K562 (cell line): ENCODE measurements around the gene PRC1. TPM values are rescaled to one million over a fixed set of nuclear protein-coding genes. Genes with fewer than 3 reads are reported as not detected.

Source experiments
- ATAC-seq: fragments of 200-7000 bp; cut with Tn5 transposase; 3 replicates; pipeline ENCODE4 v1.9.1; 2020; ENCODE audit warnings: moderate library complexity
- BruUV-seq: library from RNA; stranded (reverse); fragments of 400-500 nt; replicated peaks from 2 replicates; lab custom pipeline; 2021; lab: Mats Ljungman, UMichigan
- CTCF ChIA-PET: fragments of 300-600 bp; formaldehyde crosslinking; extraction: SDS; loops from one replicate; lab custom pipeline; 2021; ENCODE audit warnings: low intra/inter-chr PET ratio; lab: Yijun Ruan, JAX
- POLR2A ChIA-PET: fragments of 300-600, 350-650 bp; sonication (Branson Sonifier 250); formaldehyde crosslinking; extraction: SDS; loops from one replicate; lab custom pipeline; 2021; ENCODE audit warnings: antibody characterized with exemption, inconsistent platforms; lab: Yijun Ruan, JAX
- DNase-seq, 4 experiments: peaks; one replicate each; pipeline versions ENCODE4 v3.0.0 to v3.0.0-alpha.2; 2011 to 2018; ENCODE audit warnings: low spot score in 3 of 4, mixed read lengths in 3 of 4; ENCODE audit errors: extremely low read depth in 1 of 4
- FAIRE-seq: peaks from 2 replicates; lab custom pipeline; 2011; peaks lifted over from hg19 to GRCh38; lab: Jason Lieb, UNC
- H2AFZ ChIP-seq: 2 replicates; pipeline ENCODE4 v1.6.0; 2011; ENCODE audit warnings: low read depth, low read length, control low read depth, inconsistent platforms
- H3K27ac ChIP-seq: fragments of 200-600 bp; 3 replicates; pipeline ENCODE4 v1.8.0; 2011; ENCODE audit warnings: low read depth, mild to moderate bottlenecking, control low read depth, inconsistent platforms, low read length, moderate library complexity, mixed read lengths; ENCODE audit errors: extremely low read depth
- H3K27me3 ChIP-seq, 2 experiments: fragments of 300-600 bp in 1 of 2; 2 replicates in 1 of 2; 3 replicates in 1 of 2; pipeline versions ENCODE4 v1.6.0 to v1.8.0; 2011; ENCODE audit warnings: inconsistent platforms in 2 of 2, low read length in 2 of 2, mild to moderate bottlenecking in 1 of 2, mixed read lengths in 1 of 2, moderate library complexity in 1 of 2; ENCODE audit not compliant: control insufficient read depth in 2 of 2, insufficient read depth in 2 of 2
- H3K36me3 ChIP-seq: fragments of 300-600 bp; 3 replicates; pipeline ENCODE4 v1.8.0; 2011; ENCODE audit warnings: mild to moderate bottlenecking, low read length, inconsistent platforms; ENCODE audit not compliant: control insufficient read depth, insufficient read depth
- H3K4me1 ChIP-seq, 2 experiments: fragments of 200-600 bp in 1 of 2; replicated peaks in 1 of 2; 2 replicates in 1 of 2; 3 replicates in 1 of 2; pipeline versions ENCODE4 v1.5.1 to v1.8.0; 2011; ENCODE audit warnings: inconsistent platforms in 2 of 2, low read length in 2 of 2, mild to moderate bottlenecking in 1 of 2, mixed read lengths in 1 of 2, moderate library complexity in 1 of 2; ENCODE audit not compliant: control insufficient read depth in 2 of 2, insufficient read depth in 2 of 2
- H3K4me2 ChIP-seq: 2 replicates; pipeline ENCODE4 v1.6.1; 2011; ENCODE audit warnings: low read length, control low read depth, inconsistent platforms, mixed read lengths; ENCODE audit not compliant: insufficient read depth
- H3K4me3 ChIP-seq: fragments of 200-600 bp; sonication (generic), shearing (Covaris generic); 2 replicates; pipeline ENCODE4 v1.5.1; 2016; ENCODE audit warnings: control low read depth, inconsistent platforms
- H3K79me2 ChIP-seq: fragments of 200-600 bp; 3 replicates; pipeline ENCODE4 v1.8.0; 2011; ENCODE audit warnings: low read length, inconsistent platforms; ENCODE audit not compliant: control insufficient read depth, insufficient read depth
- H3K9ac ChIP-seq, 2 experiments: 2 replicates each; pipeline versions ENCODE4 v1.6.0 to v1.6.1; 2011; ENCODE audit warnings: low read depth in 2 of 2, low read length in 2 of 2, control low read depth in 1 of 2, inconsistent platforms in 1 of 2, mild to moderate bottlenecking in 1 of 2, mixed read lengths in 1 of 2; ENCODE audit not compliant: insufficient read depth in 1 of 2
- H3K9me1 ChIP-seq: one replicate; pipeline ENCODE4 v1.6.0; 2011; ENCODE audit warnings: inconsistent platforms, mild to moderate bottlenecking, low read length, moderate library complexity; ENCODE audit not compliant: control insufficient read depth, insufficient read depth
- H3K9me3 ChIP-seq: replicated peaks from 2 replicates; pipeline ENCODE4 v1.5.1; 2011; ENCODE audit warnings: low read depth, low read length, inconsistent platforms; ENCODE audit not compliant: control insufficient read depth, insufficient read depth
- H4K20me1 ChIP-seq: replicated peaks from 2 replicates; pipeline ENCODE4 v1.6.1; 2011; ENCODE audit warnings: low read length, inconsistent platforms, mixed read lengths; ENCODE audit not compliant: control insufficient read depth, insufficient read depth
- NCOA4 ChIP-seq: fragments of 450-650 bp; IDR thresholded peaks from 2 replicates; pipeline ENCODE4 v1.6.1; 2018; ENCODE audit warnings: mild to moderate bottlenecking; ENCODE audit not compliant: partially characterized antibody
- POLR2A ChIP-seq: fragments of 450-650 bp; conservative IDR thresholded peaks from 2 replicates; pipeline ENCODE4 v1.6.1; 2016
- POLR2G ChIP-seq: fragments of 200-400 bp; formaldehyde crosslinking; IDR thresholded peaks from 2 replicates; pipeline ENCODE4 v1.6.1; 2017; ENCODE audit warnings: low read depth, mild to moderate bottlenecking, antibody characterized with exemption, low read length, moderate library complexity
- ZNF57 ChIP-seq: fragments of 450-650 bp; formaldehyde crosslinking; IDR thresholded peaks from 2 replicates; pipeline ENCODE4 v1.4.0; 2020; ENCODE audit warnings: mild to moderate bottlenecking, moderate library complexity
- WGBS: fragments of 100-300 bp; shearing (Covaris generic); methylation state at CpG from one replicate; pipeline ENCODE4 v1.1.6; 2016; ENCODE audit warnings: low coverage, mixed read lengths; ENCODE audit not compliant: insufficient coverage; ENCODE audit errors: missing lambda C conversion rate; 5-methylcytosine and 5-hydroxymethylcytosine counted together
- in situ Hi-C: fragments of 300-500 bp; cut with MboI; formaldehyde crosslinking; loops from 4 replicates; pipeline ENCODE4 v1.15.0; 2018; ENCODE audit warnings: inconsistent platforms, mixed read lengths
- intact Hi-C: fragments of 100-400 bp; cut with micrococcal nuclease; formaldehyde crosslinking; loops from 2 replicates; pipeline ENCODE4 v1.14.2; 2022
- polyA plus RNA-seq, 8 experiments: library from polyadenylated mRNA; depleted of rRNA in 4 of 8; stranded (reverse) in 5 of 8; unstranded in 3 of 8; fragments of >200 nt; fragmentation: Nextera tagmentation in 2 of 8; fragmentation: Illumina TruSeq in 1 of 8; extraction: Ambion mirVana in 2 of 8; extraction: Trizol in 1 of 8; gene quantifications; 2 replicates each; pipeline versions ENCODE4 v1.2.1 to v1.2.3, GENCODE V29; 2011 to 2014; ENCODE audit warnings: inconsistent platforms in 1 of 8, missing spikeins in 1 of 8
- total RNA-seq, 7 experiments: library from RNA; depleted of rRNA in 6 of 7; stranded (reverse); fragments of >200 nt in 6 of 7; fragmentation: Illumina TruSeq in 2 of 7; extraction: Trizol in 2 of 7; gene quantifications; 2 replicates each; pipeline versions ENCODE4 v1.2.1 to v1.2.3, GENCODE V29; 2011 to 2021; ENCODE audit warnings: low replicate concordance in 1 of 7

Gene PRC1
- total and polyA plus RNA-seq, 9 of the 15 experiments (the other 6 are each of a cell fraction or from before 2014, with no cell fraction given): 156 to 391 (median 240) TPM

DNA sequence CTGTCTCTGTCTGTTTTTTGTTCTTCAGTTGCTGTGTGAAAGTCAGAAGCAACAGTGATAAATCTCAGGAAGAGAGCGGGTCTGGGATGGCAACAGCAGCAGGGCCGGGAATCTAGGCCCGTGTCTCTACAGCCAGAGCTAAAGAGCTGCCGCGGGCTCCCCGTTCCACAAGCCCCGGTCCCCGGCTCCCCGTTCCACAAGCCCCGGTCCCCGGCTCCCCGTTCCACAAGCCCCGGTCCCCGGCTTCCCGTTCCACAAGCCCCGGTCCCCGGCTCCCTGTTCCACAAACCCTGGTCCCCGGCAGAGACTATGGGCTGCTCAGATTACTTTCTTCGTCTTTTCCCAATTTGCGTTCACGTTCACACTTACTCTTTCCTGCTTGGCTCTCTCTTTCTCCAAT is 20.1 kb downstream of the PRC1 start:
- peaks cover 2% of the 10 kb centered on the region for H3K9me1 ChIP-seq
- peaks cover 2% of the 10 kb centered on the region; the same call in 1 of the 3 replicates for H3K79me2 ChIP-seq
- no peaks in the 10 kb centered on the region; a peak in 1 of 5 replicates for H3K4me1 ChIP-seq
- FAIRE-seq (no peak), ATAC-seq (no peak), DNase-seq (no peak)
- no peaks in the 10 kb centered on the region; the same call in 1 of the 2 replicates for H3K9me3 ChIP-seq
- H3K4me3 ChIP-seq: no peak overlapping the region
- intact Hi-C loops: no loop called here
- H3K4me2 ChIP-seq: no peak overlapping the region
- ChIA-PET POLR2A (no interaction called here), CTCF (no interaction called here)
- no peak overlapping the region for H2AFZ ChIP-seq
- peaks cover 3% of the 10 kb centered on the region; the same call in 1 of the 2 replicates for H4K20me1 ChIP-seq
- in situ Hi-C loops: no loop called here
- no peak for TF ChIP-seq NCOA4
- TF ChIP-seq POLR2G: peak; percentile 31; the same call in 1 of the 2 replicates
- no TSS peak for BruUV-seq
- H3K9ac ChIP-seq: no peak overlapping the region
- peaks cover 90% of the 10 kb centered on the region for H3K36me3 ChIP-seq
- no peaks in the 10 kb centered on the region for H3K27me3 ChIP-seq
- no peak overlapping the region for H3K27ac ChIP-seq
- 98% methylated on average over 6 of the region's 21 CpGs for WGBS

DNA sequence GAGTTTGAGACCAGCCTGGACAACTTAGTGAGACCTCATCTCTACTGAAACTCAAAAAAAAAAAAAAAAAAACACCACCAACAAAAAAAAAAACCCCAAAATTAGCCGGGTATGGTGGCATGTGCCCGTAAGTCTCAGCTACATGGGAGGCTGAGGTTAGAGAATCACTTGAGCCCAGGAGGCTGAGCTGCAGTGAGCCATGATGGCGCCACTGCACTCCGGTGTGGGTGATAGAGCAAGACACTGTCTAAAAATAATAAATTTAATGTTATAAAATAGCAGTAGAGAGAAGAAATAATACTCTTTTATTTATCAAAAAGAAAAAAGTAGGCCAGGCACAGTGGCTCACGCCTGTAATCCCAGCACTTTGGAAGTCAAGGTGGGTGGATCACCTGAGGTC is 22.2 kb downstream of the PRC1 start:
- Histone ChIP-seq H4K20me1 (peaks cover 7% of the 10 kb centered on the region; the same call in 1 of the 2 replicates), H3K27ac (no peak overlapping the region), H3K4me1 (no peaks in the 10 kb centered on the region; a peak in 1 of 5 replicates), H3K27me3 (no peaks in the 10 kb centered on the region), H2AFZ (no peak overlapping the region), H3K79me2 (peaks cover 2% of the 10 kb centered on the region; the same call in 1 of the 3 replicates), H3K9ac (no peak overlapping the region), H3K9me1 (peaks cover 2% of the 10 kb centered on the region), H3K9me3 (no peaks in the 10 kb centered on the region; the same call in 1 of the 2 replicates), H3K36me3 (peaks cover 91% of the 10 kb centered on the region), H3K4me3 (no peak overlapping the region), H3K4me2 (no peak overlapping the region)
- no peak for FAIRE-seq
- BruUV-seq: no TSS peak
- POLR2A ChIA-PET: interaction anchor here (0.7 to 2.6 kb wide), 7 partner anchors 9 to 135 kb away, joined by 3 to 12 read pairs (median 4); no protein-coding TSS in a partner anchor
- no peak for DNase-seq
- intact Hi-C loops: no loop called here
- WGBS: 93% methylated on average over 5 of the region's 5 CpGs
- TF ChIP-seq POLR2A (peak; percentile 19; the same call in 1 of the 2 replicates), ZNF57 (CRISPR knock-in tag) (no peak)
- in situ Hi-C loops: no loop called here
- CTCF ChIA-PET: interaction anchor here (0.6 to 0.7 kb wide), 2 partner anchors 11 to 1048 kb away, joined by 3 to 9 read pairs; no protein-coding TSS in a partner anchor
- ATAC-seq: no peak
